GM21576 (cell line): Measurements from ENCODE around the gene DHPS.

ENCODE experiments used
- ATAC-seq: cut with Tn5 transposase; IDR thresholded peaks from one replicate; pipeline ENCODE4 v1.9.1; 2021; ENCODE audit warnings: mild to moderate bottlenecking, moderate library complexity; ENCODE audit not compliant: unreplicated experiment

DHPS gene

DNA sequence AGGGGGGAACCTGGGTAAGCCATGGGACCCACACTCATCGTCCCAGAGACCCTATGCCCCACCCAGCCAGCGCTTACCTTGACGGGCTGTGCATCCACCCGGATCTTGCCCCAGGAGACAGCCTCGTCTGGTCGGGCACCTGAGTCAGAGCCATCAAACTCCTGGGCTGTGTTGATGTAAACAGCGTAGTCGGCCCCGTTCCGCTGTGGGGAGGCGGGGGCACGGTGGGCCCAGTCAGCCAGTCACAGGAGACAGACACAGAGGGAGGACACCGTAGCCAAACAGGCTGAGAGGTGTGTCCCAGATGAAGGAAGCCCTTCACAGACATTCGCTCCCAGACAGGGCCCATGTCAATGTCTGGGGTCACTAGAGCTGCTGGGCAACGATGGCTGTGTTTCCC, 5.7 kb downstream of the DHPS start:
- ATAC-seq: no peak

DNA sequence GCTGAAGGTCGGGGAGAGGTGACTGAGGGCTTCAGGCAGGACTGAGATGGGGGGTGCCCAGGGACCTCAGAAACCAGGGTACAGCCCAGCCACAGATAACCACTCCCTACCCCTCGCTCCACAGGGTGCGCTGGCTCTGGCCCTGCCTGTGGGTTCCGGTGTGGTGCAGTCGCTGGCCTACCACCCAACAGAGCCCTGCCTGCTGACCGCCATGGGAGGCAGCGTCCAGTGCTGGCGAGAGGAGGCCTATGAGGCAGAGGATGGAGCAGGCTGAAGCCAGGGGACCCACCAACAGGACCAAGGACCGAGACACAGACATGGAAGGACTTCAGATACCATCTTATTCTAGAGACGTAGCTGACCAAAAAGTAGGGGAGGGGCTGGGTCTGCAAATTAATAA, 6.3 kb downstream of the DHPS start:
- ATAC-seq: no peak

DNA sequence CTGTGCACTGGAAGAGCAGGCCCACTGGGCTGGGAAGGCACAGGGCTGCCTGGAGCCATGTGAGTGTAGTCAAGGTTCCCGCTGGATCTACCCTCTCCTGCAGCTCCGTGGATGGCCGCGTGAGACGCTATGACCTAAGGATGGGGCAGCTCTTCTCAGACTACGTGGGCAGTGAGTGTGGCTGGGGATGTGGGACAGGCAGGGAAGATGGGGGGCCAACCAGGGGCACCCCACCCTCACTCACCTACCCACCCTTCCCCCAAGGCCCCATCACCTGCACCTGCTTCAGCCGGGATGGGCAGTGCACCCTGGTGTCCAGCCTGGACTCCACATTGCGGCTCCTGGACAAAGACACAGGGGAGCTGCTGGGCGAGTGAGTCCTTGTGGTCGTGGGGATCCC, 8.9 kb downstream of the DHPS start:
- no peak for ATAC-seq

DNA sequence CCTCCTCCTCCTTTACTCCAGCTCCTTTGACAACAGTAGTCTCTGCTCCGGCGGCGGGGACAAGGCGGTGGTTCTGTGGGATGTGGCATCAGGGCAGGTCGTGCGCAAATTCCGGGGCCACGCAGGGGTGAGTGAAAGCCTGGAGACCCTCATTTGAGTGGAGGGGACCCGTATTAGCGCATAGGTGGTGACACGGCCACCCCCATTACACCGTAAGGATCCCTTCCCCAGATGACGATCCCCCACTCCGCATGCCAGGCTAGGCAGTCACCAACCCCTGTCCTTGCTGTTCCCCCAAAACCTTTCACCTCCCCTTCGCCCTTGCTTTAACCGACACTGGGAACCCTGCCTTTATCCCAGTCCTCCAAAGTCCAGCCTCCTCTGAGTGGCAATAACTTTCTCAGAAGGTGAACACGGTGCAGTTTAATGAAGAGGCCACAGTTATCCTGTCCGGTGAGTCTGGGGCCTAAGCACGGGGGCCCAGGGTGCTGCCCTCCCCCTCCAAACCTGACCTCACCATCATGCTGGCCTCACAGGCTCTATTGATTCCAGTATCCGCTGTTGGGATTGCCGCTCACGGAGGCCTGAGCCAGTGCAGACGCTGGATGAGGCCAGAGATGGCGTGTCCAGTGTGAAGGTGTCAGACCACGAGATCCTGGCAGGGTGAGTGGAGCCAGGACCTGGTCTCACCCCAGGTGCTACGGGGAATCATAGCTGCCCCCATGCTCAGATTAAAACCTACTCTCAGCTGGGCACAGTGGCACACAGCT, 11.3 kb downstream of the DHPS start:
- ATAC-seq: no peak

DNA sequence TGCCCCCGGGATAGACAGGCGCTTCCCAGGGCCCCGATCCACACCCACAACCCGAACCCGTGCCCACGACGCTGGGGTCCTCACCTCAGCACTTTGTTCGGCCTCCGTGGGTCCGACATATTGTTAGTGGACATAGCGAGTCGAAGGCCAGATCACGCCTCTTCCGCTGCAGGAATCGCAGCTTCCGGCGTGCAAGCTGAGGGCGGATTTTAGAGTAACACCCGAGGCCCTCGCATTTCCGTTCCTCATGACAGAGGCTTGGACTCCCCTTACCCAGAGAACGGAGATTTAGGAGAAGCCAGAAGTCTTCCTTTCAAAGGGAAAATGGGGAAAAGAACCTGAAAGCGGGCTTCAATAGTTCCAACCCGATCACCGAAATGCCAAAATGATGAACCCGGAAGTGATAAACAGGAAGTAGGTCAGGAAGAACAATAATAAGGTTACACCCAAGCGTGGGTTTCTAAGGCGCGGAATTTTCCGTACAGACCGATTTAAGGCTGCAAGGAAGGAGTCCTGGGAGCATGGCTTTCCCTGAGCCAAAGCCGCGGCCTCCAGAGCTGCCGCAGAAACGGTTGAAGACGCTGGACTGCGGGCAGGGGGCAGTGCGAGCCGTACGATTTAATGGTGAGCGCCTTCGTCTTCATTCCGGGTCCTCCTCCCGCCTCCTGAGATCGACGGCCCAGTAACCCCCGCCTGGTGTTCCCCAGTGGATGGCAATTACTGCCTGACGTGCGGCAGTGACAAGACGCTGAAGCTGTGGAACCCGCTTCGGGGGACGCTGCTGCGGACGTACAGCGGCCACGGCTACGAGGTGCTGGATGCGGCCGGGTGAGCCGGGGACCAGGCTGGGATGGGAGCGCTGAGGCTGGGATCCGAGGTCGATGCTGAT, 12.2 kb downstream of the DHPS start:
- ATAC-seq: peak; percentile 35

DNA sequence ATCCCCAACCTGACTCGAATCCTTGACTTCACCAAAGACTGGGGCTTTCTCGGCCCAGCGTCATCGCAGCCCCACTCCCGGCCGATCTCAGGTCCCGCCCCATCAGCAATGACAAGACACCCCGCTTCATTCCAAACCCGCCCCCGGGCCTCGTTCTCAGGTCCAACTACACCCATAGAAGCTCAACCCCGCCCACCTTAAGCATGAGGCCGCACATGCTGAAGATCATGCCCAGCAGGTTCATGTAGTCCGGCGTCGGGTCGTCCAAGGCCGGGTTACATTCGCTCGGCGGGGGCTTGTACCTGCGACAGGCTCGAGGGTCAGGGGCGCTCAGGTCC, 12.8 kb downstream of the DHPS start:
- ATAC-seq: no peak

DNA sequence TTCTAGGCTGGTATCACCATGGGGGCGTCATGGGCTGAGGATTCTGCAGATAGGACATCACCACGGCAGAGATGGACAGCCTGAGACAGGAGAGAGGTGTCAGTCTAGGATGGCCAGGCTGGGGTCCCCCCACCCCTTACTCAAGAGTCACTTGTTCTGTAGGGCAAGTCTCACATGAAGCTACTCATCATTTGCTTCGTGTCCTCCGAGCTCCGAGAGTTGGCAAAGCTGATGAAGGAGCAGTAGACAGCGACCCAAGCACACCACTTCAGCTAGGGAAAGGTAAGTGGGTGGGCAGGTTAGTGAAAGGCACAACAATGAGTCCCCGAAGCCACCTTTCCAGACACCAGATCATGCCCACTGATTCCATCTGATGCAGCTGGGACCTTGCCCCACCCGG, 13.3 kb downstream of the DHPS start:
- no peak for ATAC-seq

DNA sequence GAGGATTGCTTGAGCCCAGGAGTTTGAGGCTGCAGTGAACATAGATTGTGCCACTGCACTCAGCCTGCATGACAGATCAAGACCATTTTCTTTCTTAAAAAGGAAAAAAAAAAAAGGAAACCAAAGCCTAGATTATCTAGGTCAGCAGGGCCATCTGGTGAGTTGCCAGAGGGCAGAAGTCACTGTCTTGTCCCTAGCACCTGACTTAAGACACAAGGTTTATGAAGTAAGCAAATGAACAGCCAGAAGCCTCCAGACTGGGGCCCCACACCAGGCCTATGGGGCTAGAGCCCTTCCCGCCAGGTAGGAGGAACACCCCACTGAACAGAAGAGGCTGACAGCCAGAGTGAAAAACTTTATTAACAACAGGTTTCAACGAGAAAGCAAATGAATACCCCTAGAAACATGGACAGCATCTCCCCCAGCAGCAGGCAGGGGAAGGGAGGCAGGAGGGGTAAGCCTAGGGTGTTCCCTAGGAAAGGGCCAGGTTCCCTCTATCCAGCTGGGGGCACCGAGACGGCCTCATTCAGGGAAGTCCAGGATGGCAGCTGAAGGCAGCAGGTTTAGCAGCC, 13.9 kb downstream of the DHPS start:
- no peak for ATAC-seq

DNA sequence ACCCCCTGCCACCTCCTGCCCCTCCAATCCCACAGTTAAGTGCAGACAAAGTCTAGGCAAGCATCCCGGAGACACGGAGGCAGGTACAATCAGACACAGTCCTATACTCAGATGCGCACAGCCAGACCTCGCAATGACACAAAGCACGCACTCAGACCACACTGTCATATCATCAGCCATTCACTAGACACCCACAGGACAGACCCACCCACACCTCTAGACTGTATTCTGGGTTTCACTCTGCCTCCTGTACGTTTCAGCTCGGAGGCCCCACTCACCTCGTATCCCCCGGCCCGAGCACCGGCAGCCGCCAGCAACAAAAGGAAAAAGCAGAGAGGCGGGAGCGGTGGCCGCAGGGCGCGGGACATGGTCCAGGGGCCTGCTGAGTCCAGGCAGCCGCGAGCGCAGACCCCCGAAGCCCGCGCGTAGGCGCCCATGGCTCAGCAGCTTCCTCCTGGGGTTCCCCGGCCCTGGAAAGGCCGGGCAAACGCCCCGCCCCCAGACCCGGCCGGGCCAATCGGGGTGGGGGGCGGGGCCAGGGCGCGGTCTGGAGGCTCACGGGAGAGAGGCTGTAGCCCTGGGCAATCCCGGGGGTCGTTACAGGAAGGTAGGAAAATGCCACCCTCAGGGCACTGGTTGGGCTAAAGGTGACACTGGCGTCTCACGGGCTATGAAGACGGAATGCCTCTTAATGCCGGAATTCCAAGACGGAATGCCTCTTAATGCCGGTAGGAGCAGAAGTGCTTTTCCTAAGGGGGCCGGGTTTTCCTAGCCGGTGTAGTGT, 15.2 kb downstream of the DHPS start, which contains the start of the genes MAN2B1 and WDR83:
Gene MAN2B1 (minus strand): TSS at position 478 of the 784 bp plus-strand sequence. CDS start 41 bp downstream, at position 437.
Gene WDR83 (plus strand): TSS at position 543 of the 784 bp plus-strand sequence. CDS start 2,984 bp downstream, outside the sequence.
- peak; percentile 34 for ATAC-seq

DNA sequence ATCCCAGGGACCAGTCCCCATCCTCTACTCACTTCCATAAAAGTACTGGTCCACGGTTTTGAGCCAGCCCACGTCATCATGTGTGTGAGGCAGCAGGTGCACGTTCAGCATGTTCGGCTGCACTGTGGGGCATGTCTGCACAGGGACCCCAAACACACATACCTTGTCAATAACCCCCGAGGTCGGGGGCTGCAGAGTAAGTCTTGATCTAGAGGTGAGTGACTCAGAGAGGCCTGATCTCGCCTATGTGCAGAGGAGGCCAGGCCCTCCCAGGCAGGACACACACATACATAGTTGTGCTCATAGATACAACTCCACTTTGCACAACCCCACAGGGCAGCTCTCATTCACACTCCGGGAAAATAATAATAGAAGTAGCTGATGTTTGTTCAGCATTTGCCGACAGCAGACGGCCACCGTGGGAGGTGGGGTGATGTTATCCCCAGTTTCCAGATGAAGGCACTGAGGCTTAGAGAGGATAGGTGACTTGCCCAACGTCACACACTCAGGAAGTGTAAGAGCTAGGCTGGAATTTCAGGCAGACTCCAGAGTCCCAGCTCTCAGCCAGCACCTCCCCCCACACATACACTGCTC, 15.9 kb downstream of the DHPS start:
- no peak for ATAC-seq

DNA sequence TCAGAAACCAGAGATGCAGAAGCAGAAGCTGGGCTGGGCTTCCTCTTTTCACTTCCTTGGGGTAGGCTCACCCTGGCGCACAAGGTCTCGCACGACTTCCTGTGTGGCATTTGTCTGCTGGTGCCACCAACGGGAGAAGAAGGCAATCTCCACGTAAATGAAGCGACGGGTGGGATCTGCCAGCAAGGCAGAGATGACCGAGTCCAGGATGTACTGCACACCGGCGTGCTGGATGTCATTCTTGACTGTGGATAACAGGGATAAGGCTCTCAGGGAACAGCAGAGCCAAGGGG, 16.5 kb downstream of the DHPS start:
- no peak for ATAC-seq

DNA sequence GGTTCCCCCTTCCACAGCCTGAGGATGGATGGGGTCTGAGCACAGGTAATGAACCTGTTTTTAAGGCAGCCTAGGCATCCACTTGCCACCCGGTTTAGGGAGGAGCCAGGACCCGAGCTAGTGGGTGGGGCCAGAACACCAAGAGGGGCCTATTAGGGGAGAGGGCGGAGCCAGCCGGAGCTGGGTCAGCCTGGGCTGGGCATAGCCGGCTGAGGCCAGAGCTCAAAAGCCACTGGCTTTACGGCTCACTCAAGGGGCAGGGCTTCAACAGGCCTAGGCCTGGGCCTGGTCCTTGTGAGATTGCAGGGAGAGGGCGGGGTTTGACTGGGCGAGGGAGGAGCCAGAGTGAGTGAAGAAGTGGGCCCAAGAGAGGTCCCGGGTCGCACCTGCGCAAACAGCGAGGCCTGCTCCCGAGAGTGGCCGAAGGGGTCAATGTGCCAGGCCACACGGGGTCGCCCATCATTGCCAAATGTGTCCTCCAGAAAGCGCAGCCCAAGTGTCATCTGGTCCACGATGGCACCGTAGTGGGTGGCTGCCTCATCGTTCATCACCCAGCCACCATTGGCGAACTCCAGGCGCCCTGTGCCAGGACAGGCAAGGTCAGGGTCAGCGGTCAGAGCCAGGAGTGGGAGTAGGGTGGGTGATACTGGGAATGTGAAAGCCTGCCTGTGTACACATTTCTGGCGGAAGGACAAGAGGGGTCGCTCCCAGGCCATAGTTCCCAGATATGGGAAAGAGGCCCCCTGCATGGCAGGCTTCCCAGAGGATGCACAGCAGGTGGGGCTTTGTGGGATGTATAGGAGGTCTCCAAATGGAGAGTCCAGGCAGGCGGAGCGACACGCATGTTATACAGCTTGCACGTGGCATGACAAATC, 17.0 kb downstream of the DHPS start:
- no peak for ATAC-seq

DNA sequence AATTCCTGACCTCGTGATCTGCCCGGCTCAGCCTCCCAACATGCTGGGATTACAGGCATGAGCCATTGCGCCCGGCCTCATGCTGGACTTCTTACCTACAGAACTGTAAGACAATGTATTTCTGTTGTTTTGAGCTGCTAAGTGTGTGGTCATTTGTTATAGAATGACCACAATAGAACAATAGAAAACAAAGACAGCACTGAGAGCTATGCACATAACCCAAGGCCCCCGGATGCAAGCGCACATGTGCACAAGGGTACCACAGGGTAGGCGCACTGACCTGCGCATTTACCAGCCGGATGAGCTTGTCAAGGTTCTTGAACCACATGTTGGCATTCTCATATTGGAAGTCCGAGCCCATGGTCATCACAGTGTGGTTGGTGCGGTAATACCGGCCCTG, 20.7 kb downstream of the DHPS start:
- ATAC-seq: no peak

DNA sequence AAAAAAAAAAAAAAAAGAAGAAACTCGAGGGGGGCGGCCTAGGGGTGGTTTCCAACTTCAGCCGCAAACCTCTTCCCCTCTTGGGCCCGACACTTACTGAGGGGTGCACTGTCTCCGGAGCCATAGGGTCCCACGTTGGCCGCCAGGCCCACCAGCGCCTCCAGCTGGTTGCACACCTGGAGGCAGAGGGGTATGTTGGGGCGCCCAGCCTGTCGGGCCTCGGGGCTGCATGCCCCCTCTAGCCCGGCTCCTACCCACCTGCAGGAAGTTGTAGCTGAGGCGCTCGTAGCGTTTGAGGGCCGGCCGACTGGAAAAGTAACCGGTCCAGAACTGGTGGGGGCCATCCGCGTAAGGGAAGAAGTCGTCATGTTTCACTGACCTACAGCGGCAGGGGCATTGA, 23.7 kb downstream of the DHPS start:
- ATAC-seq: no peak

DNA sequence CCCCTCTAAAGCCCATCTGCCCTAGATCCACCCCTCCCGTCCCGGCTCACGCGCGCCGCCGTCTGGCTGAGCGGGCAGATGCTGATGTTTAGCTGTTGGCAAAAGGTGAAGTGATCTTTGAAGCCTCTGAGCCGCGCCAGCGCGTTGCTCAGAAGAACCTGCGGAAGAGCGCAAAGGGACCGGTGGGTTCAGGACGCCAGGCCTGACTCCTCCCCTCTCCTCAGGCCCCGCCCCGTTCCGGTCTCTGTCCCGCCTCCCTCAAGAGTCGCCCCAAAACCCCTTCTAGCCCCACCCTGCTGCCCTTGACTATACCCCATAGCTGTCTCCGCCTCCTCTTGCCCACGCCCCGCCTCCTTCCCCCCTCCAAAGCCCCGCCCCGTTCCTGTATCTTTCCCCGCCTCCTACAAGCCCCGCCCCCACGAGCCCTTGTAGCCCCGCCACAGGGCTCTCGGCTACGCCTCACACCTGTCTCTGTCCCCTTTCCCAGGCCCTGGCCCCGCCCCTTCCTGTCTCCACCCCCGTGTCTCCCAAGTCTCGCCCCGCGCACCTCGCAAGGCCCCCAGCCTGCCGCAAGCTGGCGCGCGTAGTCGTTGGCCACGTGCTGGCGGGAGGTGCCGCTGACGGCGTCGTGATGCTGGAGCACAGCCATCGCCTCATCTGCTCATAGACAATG, 24.6 kb downstream of the DHPS start:
- no peak for ATAC-seq

DNA sequence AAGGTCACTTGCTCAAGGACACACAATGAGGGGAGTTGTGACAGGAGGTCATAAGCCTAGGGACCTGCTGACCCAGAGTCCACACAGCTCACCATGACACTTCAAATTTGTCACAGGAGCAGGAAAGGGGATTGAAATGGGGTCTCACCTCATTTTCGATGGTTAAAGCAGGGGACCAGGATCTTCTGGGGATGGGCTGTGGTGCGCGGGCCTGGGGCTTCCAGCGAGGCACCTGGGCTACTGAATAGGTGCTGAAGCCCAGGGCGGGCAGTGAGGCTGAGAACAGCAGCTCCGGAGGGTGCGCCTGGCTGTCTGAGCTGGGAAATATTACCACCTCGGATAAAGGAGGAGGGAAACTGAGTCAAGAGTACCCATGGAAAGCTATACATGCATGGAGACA, 26.1 kb downstream of the DHPS start:
- no peak for ATAC-seq

DNA sequence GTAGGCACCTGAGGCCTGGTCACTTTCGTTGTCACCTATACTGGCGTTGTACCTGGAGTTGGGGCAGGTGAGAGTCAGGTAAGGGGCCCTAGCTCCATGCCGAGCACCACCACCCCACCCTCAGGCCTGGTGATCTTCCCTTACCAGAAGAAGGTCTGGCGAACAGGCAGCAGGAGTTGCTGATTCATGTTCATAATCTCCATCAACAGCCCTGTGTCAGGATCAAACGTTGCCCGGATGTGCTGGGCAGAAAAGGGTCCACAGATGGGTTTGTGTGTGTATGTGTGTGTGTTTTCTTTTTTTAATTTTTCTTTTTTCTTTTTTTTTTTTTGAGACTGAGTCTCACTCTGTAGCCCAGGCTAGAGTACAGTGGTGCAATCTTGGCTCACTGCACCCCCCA, 29.5 kb downstream of the DHPS start:
- ATAC-seq: no peak

DNA sequence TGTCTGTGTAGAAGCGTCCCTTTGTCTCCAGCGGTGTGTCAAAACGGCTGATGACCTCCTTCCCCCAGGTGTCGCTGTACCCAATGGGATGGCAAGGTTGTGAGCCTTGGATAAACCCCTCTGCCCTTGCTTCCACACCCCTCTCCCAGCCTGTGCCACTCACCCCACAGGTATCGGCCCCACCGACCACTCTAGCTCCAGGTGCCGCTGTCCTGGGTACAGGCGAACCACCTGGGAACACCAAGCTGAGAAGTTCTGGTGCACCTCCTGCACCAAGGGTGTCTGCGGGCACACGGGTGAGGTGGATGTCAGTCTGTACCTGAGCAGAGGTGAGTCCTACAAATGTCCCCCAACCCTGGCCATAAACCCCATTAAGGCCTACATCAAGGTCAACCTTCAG, 31.7 kb downstream of the DHPS start:
- no peak for ATAC-seq

DNA sequence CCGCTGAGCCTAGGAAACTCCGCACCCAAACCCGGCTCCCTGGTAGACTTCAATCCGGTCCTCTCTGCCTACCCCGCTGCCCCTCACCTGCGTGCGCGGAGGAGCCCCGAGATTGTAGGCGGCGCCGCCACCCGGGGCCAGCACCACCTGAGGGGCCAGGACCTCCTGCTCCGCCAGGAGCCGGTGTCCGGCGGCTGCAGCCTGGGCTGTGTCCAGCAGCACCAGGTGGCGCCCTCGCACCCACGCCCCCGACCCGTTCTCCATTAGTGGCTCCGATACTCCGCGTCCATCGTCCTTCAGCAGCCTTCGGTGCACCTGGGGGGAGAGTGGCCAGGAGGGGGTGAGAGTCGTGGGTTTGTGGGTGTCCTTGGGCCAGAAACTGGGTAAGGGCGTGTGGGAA, 33.6 kb downstream of the DHPS start:
- ATAC-seq: no peak
